Hematopoietic multipotent progenitor cell treated with erythropoietin and hydrocortisone succinate and interleukin-3 and kit ligand, for 6 days (in vitro differentiated cells): ENCODE data around the gene ARHGAP8.
"Not testable (repeated sequence)": the region's sequence is repeated elsewhere in the genome, so short reads cannot be mapped to it uniquely, and the experiment has no call there.

Experiments used
- DNase-seq: peaks from one replicate; pipeline ENCODE4 v3.0.0-alpha.2; 2015

ARHGAP8 gene

DNA sequence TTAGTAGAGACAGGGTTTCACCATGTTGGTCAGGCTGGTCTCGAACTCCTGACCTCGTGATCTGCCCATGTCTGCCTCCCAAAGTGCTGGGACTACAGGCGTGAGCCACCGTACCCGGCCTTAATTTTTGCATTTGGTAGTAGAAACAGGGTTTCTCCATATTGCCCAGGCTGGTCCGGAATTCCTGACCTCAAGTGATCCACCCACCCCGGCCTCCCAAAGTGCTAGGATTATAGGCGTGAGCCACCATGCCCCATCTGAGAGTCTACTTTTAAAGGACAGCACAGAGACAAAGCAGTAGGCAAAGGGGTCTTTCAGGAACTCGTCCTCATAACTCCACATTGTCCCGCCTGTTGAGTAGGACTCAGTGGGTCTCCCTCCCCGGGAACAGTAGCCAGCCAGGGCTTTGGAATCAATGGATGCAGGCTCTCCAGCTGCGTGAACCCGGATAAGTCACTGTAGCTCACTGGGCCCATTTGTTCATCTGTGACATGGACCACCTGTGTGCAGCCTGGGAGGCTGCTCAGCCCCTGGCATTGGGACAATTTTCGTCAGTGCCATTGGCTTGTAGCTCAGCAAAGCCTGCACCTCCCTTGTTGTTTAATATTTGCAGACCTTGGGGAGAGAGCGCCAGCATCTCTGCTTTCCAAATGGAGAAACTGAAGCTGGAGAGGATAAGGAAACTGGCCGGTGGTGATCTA, 86.1 kb downstream of the ARHGAP8 start:
- DNase-seq, result no peak

DNA sequence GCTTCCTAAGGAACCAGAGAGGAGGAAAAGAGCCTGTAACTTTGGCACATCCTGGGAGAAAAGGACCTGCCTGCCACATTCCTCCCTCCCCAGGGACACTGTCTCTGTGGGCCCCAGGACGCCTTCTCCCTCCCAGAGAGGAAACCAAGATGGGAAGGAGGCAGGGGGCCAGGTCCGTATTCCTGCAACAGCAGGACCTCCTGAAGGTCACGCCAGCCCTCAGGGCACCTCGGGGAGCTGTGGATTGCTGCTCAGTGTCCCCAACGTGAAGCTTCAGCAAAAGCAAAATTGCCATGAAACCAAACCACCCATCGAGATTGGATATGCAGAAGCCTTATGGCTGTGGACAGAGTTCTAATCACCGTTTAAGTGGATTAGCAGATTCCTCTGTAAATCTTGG, 86.7 kb downstream of the ARHGAP8 start:
- DNase-seq, result no peak

DNA sequence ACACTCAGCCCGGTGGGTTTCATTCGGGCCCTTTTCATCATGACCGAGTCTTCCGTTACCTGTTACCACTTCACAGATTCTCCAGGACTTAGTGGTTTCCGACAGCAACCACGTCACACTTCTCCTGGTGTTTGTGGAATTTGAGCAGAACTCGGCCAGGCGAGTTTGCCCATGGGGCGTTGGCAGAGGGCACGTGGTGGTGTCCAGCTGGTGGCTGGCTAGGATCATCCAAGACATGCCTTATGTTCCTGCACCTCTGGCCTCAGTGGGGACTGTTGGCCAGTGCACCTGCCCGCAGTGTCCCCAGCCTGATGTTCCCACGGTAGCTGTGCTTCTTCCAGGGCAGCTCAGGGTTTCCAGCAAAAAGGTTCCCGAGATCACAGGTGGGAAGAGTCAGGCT, 87.3 kb downstream of the ARHGAP8 start:
- no peak for DNase-seq

DNA sequence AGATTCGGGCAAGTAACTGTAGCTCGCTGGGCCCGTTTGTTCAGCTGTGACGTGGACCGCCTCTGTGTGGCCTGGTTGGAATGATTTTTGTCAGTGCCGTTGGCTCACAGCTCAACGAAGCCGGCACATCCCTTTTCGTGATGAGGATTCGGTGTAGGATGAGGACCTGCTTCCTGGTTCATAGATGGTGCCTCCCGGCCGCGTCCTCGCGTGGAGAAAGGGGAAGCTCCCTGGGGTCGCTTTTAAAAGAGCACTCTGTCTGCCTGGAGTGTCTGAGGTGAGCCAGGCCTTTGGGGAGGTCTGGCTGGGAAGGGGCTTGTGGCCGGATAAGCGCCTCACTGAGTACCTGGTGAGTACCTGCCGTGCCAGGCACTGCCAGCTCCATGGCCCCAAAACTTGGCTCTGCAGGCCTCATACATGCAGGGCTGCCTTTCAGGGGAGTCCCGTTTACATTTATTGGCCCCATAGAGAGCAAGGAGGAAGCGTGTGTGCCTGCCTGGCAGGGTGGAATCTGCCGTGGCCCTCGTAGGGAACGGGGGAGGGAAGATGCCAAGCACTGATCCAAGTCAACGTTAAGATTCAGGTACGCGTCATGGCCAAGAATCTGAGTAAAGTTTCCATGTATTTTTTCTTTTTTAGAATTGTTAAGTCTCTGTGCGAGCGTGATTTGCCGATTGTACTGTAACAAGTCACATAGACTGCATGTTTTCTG, 88.4 kb downstream of the ARHGAP8 start:
- no peak for DNase-seq

DNA sequence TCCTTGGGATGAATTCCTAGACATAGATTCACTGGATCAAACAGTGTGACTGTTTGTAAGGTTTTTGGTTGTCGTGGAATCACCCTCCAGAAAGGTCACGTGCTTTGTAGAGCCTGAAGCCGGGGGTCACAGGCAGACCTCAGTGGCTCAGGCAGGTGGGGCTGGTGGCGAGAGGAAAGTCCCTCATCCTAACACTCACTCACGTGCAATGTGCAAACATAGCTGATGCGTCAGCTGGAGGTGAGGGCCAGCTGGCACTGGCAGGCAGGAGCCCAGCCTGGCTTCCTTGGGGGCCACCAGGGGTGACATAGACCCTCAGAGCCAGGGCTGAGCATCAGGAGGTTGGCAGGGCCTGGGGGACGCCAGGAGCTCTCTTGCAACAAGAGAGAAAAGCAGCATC, 90.0 kb downstream of the ARHGAP8 start:
- DNase-seq, result no peak

DNA sequence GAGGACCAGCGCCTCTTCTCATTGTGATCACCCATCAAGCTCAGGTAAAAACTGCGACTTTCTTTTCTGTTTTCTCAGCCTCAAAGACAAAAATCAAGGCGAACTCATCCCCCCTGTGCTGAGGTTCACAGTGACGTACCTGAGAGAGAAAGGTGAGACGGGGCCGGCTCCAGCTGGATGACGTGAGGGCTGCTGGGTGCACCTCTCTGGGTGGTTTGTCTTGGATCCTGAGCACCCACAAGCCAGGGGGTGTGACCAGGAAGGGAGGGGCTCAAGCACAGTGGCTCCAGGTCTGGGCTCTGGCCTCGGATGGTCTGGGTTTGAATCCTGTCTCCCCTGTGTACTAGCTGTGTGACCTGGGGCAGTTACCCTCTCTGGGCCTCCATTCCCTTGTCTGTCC, 92.8 kb downstream of the ARHGAP8 start:
- DNase-seq, result no peak

DNA sequence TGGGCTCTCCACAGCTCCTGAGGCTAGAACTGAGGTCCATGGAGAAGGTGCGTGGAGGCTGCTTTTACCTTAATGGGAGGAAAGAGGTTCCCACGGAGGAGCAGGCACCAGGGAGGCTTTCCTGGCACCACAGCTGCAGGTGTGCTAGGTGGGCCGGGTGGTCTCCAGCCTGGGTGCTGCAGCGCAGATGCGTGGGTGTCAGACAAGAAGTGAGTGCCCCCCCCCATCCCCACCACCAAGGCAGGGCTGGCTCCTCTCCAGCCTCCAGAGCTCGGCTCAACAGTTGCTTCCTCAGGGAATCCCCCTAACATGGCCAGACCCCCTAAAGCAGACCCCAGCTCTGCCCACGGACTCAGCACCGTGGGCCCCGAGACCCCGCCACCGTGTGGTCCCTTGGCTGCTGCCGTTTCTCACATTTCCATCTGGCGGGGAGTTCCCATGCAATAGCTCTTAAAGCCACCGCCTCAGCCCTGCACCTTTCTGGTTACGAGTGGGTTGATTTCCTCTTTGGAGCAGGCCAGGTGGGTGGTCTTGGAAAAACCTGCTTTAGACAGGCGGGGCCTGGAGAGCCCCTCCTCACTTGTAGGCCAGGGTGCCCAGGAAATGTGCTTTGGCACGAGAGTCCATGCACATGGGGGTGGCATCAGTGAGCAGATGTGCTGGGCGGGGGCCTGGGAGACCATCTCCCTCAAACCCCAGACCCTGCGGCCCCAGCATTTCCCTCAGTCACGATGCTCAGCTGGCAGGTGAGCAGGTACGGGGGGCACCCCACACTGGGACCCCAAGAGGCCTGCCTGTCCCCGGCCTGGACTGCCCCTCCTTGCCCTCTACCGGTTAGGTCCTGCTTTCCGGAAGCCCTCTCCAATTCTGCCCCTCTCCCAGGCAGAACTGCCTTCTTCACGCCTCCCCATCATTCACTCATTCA, 93.7 kb downstream of the ARHGAP8 start:
- no peak for DNase-seq

DNA sequence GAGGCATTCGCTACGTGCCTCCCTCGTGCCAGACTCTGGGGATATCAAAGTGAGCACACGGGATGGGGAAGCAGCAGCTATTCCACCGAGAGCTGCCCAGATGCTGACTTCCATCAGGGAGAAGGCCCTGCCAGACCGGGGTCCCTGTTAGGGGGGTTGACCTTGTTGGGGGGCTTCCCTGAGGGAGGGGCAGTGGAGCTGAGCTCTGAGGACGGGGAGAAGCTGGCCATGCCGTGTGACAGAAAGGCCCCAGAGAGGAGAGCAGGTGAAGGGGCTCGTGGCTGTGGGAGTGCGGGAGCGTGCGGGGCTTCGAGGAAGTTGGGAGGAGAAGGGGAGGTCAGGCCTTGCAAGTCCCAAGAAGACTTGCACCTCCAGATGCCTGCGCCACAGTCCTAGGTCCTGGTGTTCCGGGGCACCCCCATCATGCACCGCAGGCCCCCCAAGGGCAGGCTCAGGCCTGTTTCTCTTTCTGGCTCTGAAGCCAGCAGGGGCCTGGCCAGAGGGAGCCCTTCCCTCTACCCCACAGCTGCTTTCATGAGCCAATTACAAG, 94.4 kb downstream of the ARHGAP8 start:
- no peak for DNase-seq

DNA sequence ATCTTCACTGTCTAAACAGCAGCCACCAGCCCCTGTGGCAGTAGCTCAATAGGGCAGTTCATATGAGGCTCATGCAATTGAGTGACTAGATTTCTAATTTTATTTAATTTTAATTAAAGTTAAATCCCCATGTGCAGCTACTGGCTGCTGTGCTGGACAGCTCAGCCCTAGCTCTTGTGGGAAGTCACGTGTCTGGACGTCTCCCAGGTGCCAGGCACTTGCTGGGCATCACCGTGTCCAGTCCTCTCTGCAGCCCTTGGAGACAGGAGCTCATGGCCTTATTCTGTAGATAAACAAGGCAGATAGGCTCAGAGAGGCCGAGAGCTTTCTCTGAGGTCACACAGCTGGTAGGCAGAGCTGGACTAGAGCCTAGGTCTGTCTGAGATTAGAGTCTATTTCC, 95.0 kb downstream of the ARHGAP8 start:
- DNase-seq, result no peak

DNA sequence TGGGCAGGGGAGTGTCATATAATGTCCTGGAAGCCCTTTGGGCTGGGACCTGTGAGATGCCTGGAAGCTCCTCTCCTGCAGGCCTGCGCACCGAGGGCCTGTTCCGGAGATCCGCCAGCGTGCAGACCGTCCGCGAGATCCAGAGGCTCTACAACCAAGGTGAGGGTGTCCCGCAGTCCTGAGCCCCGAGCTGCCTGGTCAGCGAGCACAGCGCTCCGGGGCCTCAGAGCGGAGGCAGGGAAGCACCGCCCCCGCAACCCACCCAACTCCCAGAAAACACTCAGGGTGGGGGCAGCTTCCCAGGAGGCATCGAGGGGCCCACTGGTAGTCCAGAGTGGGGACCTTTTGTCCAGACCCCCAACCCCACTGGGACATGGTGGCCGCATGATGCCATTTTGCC, 95.5 kb downstream of the ARHGAP8 start:
- DNase-seq, result no peak

DNA sequence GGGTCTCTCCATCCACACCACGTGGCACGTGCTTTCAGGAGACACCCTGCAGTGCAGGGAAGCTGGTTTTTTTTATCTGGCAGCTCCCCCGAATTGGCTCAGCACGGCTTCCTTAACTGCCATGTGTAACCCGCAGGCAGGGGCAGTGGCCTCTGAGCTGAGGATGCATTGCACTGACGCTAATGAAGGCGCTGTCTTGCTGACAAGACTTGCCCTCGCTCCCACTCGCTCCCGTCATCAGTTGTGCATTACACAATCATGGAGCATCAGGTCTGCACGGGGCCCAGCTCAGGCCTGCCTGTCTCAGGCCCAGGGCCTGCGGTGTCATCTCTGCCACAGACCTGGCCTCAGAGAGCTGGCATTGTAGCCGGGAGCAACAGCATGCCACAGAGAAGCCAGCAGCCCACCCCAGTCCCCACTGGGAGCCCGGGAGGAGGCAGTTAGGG, 95.9 kb downstream of the ARHGAP8 start:
- no peak for DNase-seq

DNA sequence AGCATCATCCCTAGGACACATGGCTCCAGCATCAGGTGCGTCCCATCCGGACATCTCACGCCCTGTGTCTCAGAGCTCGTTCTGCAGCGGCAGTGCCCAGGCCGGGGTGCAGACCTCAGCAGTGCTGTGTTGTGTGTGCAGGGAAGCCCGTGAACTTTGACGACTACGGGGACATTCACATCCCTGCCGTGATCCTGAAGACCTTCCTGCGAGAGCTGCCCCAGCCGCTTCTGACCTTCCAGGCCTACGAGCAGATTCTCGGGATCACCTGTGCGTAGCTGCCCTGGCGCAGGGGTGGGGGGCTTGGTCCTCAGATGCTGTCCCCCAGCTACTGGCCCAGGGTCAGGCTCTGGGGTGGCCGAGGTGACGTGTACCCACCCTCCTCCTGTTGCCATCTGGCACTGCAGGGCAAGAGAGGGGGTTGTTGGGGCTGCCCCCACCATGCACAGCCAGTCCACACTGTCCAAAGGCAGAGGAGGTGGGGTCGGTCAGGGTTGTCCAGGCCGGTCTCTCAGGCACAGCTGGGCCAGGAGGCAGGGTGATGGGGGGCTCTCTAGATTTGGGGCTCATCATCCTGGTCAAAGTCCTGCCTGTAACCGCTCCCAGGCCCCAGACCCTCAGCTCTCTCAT, 96.5 kb downstream of the ARHGAP8 start:
- DNase-seq, result no peak

DNA sequence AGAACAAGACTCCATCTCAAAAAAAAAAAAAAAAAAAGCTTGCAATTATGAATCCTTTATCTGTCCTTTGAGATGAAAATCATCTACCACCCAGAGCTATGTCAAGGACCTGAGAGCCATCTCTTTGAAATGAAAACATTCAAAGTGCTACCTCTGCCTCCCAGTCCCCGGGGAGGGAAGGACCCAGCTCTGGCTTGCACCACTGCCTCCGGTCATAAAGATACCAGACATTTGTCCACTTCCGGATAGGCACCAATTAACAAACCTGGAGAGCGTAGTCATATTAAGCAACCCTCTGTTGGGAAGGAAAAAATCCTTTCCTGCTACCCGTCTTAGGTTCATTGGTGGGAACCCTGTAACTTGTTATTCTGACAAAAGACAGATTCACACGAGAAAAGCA, 98.6 kb downstream of the ARHGAP8 start:
- no peak for DNase-seq

DNA sequence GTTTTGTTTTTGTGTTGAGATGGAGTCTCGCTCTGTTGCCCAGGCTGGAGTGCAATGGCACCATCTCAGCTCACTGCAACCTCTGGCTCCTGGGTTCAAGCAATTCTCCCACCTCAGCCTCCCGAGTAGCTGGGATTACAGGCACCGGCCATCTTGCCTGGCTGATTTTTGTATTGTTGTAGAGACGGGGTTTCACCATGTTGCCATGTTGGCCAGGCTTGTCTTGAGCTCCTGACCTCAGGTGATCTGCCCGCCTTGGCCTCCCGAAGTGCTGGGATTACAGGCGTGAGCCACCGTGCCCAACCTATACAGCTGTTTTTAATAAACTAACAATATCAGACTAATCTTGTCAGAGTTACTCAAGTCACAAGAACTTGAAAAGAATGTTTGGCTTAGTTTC, 102.3 kb downstream of the ARHGAP8 start:
- DNase-seq, result not testable (repeated sequence)

DNA sequence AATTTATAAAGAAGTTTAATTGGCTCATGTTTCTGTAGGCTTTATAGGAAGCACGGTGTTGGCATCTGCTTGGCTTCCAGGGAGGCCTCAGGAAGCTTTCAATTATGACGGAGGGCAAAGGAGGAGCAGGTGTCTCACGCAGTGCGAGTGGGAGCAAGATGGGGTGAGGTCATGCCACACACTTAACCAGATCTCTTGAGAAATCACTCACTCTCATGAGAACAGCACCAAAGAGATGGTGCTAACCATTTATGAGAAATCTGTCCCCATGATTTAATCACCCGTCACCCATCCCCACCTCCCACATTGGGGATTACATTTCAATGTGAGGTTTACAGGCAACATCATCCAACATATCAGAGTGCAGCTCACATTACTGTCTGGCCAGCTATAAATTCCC, 103.5 kb downstream of the ARHGAP8 start:
- no peak for DNase-seq

DNA sequence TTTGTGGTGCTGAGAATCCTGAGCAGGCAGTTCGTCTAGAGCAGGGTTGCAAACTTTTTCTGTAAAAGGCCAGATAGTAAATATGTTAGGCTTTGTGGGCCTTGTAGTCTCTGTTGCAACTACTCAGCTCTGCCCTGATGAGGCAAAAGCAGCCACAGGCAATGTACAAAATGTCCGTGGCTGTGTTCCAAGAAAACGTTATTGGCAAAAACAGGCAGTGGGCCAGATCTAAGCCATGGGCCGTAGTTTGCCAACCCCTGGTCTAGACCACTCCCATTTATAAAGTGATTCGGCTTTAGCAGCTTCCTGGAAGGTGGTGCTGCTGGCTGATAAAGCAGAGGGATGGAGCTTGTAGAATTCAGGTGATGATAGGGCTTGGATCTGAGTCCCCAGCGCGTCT, 106.4 kb downstream of the ARHGAP8 start:
- DNase-seq, result peak; percentile 10

DNA sequence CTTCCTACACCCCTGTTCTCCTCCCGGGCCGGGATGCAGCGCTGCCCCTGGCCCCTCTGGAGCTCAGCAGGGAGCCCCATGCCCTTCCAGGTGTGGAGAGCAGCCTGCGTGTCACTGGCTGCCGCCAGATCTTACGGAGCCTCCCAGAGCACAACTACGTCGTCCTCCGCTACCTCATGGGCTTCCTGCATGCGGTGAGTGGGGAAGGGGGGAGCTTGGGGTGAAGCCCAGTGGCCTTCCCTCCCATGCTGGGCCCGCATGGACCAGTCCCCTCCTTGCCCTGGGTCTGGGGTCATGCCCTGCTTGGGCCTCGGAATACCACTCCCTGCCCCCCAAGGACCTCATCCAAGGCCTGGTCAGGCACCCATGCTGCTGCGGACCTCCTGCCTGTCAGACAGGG, 107.3 kb downstream of the ARHGAP8 start:
- DNase-seq, result no peak

DNA sequence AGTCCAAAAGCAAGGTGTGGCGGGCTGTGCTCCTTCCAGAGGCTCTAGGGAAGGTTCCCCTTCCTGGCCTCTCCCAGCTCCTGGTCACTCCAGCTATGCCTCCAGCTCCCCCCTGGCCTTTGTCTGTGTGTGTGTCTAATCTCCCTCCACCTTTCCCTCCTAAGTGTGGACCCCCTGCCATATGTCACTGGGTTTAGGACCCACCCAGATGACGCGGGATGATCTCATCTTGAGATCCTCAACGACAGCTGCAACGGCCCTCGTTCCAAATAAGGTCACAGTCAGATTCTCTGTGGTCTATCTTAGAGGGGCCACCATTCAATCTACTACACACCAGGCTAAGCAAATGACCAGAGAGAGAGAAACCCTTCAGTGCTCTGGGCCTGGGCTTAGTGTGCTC, 107.9 kb downstream of the ARHGAP8 start:
- DNase-seq, result no peak

DNA sequence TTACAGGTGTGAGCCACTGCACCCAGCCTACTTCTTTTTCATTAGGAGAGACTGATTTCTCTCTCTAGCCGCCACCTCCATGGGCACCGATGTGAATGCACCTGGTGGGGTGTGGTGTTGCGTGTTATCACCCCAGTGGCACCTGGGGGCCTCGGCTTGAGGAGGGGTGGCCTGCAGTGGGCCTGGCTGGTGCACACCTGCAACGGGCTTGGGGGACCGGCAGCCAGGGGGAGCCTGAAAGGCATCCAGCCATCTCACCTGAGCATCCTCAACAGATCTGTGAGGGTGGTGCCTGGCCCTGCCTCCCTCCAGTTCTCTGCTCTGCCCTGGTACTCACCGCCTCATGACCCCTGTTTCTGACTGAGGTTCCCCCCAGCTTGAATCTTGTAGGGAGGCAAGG, 108.9 kb downstream of the ARHGAP8 start:
- DNase-seq, result no peak

DNA sequence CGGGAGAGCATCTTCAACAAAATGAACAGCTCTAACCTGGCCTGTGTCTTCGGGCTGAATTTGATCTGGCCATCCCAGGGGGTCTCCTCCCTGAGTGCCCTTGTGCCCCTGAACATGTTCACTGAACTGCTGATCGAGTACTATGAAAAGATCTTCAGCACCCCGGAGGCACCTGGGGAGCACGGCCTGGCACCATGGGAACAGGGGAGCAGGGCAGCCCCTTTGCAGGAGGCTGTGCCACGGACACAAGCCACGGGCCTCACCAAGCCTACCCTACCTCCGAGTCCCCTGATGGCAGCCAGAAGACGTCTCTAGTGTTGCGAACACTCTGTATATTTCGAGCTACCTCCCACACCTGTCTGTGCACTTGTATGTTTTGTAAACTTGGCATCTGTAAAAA, 109.9 kb downstream of the ARHGAP8 start:
- no peak for DNase-seq

DNA sequence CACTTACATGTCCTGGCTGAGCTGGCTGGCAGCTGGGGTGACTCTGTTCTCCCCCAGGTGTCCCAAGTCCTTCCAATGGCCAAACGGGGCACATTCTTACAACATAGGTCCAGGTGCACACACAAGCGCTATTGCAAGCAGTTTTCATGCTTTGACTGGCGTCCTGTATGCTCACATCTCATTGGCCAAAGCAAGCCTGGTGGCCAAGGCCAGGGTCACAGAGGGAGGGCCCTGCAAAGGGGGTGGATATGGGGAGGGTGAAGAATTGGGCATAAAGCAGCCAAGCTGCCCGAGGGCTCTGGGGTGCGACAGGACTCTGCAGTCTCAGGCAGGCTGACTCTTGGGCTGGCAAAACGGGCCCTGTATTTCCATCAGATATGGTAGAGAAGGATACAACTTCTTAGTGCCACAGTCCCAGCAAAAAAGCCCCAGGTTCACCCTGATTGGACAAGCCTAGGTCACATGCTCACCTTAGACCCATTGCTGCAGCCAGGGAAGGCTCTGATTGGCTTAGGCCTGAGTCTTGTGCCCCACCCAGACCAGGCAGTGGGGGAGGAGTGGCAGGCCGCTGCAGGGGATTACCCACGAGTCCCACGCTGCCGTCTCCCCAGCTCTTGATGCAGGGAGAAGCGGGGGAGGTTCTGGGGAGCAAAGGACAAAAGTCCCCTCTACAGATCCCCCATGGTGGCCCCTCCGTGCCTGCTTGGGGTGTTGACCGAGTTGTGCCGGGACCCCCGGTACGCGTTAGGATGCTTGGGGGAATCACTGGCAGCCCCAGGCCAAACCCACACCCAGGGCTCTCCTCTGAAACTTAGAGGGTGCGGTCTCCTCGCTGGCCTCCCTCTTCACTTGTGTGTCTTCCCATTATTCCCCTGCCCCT, 110.8 kb downstream of the ARHGAP8 start:
- DNase-seq, result peak; percentile 29
